ENCODE data around the gene HLA-DOB.

DNA sequence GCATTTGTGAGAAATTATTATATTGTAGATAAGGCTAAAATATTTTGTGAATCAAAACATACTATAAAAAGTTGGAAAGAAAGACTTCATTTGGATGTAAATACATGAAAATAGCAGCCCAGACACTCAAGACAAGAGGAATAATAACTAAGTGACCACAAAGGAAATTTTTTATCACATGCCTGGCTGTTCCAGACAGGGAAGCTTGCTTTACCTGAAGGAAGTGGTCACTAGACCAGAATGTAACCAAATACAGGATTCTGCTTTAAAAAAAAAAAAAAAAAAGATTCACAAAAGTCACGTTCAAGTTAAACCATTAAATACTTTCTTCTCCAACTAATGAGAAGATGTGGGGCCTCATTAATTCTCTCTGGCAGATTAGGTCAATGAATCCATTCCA is 44.1 kb downstream of the HLA-DOB start:
- TF ChIP-seq TCF7L2 (IDR thresholded peaks at IDR 0.05; ENCODE audit: borderline replicate concordance, extremely low read depth, insufficient read depth, insufficient read length) (no peak), POLR2A (IDR thresholded peaks at IDR 0.05; ENCODE audit: borderline replicate concordance, extremely low read depth, insufficient read depth, insufficient read length) (no peak), SIN3A (IDR thresholded peaks at IDR 0.05; ENCODE audit: low read depth) (no peak)
- TF ChIP-seq, protein P1, sequence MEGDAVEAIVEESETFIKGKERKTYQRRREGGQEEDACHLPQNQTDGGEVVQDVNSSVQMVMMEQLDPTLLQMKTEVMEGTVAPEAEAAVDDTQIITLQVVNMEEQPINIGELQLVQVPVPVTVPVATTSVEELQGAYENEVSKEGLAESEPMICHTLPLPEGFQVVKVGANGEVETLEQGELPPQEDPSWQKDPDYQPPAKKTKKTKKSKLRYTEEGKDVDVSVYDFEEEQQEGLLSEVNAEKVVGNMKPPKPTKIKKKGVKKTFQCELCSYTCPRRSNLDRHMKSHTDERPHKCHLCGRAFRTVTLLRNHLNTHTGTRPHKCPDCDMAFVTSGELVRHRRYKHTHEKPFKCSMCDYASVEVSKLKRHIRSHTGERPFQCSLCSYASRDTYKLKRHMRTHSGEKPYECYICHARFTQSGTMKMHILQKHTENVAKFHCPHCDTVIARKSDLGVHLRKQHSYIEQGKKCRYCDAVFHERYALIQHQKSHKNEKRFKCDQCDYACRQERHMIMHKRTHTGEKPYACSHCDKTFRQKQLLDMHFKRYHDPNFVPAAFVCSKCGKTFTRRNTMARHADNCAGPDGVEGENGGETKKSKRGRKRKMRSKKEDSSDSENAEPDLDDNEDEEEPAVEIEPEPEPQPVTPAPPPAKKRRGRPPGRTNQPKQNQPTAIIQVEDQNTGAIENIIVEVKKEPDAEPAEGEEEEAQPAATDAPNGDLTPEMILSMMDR (IDR thresholded peaks at IDR 0.05 in 2 of 3, conservative IDR thresholded peaks at IDR 0.05 in 1 of 3; ENCODE audit: borderline replicate concordance in 1 of 3, insufficient read depth in 1 of 3, low read depth in 2 of 3, low read length in 2 of 3), result no peak
- TF ChIP-seq, protein P2, sequence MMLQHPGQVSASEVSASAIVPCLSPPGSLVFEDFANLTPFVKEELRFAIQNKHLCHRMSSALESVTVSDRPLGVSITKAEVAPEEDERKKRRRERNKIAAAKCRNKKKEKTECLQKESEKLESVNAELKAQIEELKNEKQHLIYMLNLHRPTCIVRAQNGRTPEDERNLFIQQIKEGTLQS (IDR thresholded peaks at IDR 0.05), result no peak
